GM19395 (cell line): ENCODE data around the gene FAM222A.

Source experiments
- ATAC-seq: cut with Tn5 transposase; IDR thresholded peaks from one replicate; pipeline ENCODE4 v1.9.1; 2021; ENCODE audit warnings: mild to moderate bottlenecking, moderate library complexity; ENCODE audit not compliant: unreplicated experiment

The FAM222A gene

GRCh38 chr12:109724321-109724892, 10.8 kb downstream of the FAM222A start:
- no peak for ATAC-seq

GRCh38 chr12:109725321-109726105, 11.9 kb downstream of the FAM222A start:
- no peak for ATAC-seq

DNA sequence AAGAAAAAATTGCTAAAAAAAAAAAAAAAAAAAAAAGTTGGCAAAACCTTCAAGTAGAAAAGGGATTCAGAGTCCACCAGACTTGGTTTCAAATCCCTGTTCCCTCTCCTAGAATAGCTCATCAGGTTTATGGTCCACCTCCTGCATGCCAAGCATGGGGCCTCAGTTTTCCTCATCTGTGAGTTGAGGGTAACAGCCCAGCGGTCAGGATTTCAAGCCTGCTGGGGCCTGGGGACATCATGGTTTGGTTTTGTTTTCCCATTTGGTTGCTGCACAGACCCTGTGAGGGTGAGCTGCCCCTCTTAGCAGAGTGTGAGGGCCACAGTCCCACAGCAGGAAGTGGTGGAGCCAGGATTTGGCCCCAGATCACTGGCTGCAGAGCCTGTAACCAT, 12.5 kb downstream of the FAM222A start:
- ATAC-seq, result no peak

DNA sequence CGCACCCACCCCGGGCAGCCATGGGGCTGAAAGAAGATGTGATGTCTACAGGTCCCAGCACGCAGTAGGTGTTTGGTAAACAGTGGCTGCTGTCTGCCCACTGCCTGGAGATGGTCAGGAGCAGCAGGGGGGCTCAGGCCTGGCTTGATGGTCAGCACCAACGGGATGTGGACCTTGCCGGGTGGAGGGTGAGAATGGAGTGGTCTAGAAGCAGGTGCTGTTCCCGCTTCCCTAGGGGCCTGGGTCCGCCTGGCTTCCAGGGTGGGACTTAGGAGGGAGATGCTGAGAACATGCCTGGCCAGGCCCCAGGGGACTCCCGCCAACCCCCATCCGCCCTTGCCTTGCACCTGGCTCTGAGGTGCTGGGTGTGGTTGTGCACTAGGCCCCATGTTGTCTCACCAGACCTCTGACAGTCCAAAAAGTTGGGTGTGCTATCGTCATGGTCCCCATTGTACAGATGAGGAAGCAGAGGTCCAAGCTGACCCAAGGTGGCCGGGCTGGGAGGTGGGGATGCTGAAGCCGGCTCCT, 12.9 kb downstream of the FAM222A start:
- ATAC-seq, result no peak

GRCh38 chr12:109727039-109727723, 13.6 kb downstream of the FAM222A start:
- ATAC-seq, result no peak

DNA sequence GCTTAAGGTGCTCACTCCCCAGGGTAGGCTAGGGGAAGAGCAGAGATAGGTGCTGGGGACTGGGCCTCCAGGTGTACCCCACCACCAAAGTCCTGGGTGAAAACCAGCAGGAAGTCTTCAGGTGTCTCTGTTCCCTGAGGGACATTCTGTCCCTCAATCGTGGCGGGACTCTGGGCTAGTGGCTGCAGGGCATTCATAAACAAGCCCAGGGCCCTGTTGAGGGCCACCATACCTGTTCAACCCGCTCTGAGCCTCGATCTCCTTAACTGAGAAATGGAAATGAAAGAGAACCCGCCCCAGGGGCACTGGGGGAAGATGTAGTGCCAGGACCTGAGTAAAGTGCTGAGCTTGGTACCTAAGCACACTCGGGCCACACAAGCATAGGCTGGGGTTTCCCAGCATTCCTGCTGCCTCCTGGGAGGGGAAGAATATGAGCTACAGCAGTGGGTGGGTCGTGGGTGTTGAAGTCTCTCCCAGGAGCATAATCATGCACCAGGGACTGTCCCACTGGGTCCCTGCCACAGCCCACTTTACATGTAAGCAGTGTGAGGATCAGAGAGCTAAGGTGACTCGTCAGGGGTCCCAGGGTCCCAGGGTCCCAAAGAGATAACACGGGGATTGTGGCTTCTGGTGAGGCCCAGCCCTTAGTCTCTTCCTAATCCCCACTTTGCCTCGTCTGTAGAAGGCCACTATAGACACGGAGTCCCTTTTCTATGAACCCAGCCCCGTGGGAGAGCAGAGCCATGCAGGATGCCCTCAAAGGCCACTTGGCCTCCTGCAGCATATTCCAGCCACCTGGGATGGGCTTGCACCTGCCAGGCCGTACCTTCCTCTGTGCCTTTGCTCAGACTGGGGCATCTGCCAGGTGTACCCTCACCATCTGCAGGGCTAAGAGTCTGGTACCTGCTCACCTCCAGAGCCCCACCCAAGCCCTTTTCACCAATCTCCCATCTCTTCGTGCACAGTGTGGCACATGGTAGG, 14.4 kb downstream of the FAM222A start:
- ATAC-seq, result no peak

DNA sequence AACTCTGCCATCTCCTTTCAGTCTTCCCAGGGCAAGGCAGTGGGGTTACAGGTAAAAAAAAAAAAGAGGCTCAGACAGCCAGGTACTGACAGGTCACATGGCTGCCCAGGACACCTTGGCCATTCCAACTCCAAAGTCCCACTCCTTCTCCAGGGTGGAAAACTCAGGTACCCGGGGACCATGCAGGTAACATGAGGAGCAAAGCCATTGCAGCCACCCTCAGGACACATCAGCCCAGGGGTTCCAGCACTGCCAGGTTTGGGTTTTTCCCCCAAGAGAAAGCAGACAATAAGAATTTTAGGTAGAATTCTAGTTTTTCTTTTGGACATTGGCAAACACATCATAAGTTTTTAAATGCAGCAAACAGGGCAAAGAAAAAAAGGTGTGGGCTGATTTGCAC, 15.3 kb downstream of the FAM222A start:
- no peak for ATAC-seq

- no peak for ATAC-seq
These were observed 15.8 kb downstream of the FAM222A start for GRCh38 chr12:109729371-109729781.

DNA sequence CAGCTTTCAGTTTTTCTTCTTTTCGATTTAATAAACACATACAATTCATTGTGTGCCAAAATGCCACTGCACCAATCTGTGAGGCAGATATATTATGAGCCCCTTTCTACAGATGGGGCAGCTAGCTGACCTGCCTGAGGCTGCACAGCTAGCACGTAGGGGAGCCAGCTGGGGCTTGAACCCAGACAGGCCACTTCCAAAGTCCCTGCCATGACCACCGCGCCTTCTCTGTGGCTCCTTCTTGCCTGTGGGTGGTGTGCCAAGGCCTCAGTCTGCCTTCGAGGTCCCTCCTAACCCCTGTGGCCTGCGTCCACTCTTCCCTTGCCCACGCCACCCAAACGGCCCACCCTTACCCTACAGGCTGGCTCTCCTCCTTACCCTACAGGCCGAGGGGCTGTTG, 16.2 kb downstream of the FAM222A start:
- ATAC-seq, result no peak

DNA sequence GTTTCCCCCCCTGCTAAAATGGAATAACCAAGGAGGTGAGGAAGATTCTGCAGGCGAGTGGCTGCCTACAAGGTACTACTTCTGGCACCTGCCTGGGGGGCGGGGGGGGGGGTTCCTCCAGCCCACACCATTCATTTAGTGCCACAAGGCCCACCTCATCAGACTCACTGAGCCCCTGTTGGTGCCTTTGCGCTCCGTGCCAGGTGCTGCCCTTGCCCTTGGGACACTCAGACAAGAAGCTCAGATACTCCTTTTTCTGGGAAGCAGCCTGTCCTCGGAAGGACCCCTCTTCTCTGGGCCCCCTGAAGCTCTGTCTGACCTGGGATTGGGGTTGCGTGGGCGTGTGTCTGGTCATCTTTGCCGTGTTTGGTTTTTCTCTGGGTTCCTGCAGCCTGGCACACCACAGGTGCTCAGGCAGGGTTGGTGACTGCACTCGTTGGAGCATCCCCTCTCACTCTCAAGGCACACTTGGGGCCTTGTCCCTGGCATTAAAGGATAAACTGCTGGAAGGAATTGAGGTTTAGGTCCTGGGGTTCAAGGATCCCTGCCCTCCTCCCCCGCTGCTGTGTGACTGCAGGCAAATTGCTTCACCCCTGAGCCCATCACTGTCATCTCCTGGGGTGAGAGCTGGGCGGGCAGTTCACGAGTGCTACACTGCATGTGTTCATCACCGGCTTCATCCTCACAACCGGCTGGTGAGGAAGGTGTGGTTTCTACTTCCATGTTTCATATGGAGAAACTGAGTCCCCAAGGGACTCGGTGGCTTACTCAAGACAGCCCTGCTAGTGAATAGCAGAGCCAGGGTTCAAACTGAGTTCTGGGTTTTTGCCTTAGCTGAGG, 16.9 kb downstream of the FAM222A start:
- no peak for ATAC-seq

DNA sequence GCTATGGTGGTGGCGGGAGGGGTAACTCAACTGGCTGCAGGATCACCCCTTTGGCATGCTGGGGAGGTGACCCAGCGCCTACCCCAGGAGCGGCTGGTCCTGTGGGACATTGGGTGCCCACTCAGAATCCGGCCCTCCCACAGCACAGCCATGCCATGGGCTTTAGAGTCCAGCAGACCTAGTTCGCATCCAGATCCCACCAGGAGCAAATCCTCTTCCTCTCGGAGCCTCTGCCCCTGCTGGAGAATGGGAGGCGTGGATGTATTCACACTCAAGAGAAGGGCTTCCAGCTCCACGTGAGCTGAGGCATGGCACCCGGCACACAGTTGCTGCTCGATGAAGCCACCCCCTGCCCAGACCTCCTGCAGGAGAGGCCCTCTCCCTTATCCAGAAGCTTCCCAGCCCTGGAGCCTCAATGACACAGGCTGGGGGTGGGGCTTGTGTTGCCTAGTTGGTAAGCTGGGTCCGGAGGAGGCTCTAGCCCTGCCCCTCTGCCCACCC, 17.7 kb downstream of the FAM222A start:
- ATAC-seq, result no peak

- ATAC-seq, result no peak
These were observed 18.2 kb downstream of the FAM222A start for GRCh38 chr12:109731806-109732205.

- ATAC-seq, result no peak
These were observed 19.0 kb downstream of the FAM222A start for GRCh38 chr12:109732321-109733305.

DNA sequence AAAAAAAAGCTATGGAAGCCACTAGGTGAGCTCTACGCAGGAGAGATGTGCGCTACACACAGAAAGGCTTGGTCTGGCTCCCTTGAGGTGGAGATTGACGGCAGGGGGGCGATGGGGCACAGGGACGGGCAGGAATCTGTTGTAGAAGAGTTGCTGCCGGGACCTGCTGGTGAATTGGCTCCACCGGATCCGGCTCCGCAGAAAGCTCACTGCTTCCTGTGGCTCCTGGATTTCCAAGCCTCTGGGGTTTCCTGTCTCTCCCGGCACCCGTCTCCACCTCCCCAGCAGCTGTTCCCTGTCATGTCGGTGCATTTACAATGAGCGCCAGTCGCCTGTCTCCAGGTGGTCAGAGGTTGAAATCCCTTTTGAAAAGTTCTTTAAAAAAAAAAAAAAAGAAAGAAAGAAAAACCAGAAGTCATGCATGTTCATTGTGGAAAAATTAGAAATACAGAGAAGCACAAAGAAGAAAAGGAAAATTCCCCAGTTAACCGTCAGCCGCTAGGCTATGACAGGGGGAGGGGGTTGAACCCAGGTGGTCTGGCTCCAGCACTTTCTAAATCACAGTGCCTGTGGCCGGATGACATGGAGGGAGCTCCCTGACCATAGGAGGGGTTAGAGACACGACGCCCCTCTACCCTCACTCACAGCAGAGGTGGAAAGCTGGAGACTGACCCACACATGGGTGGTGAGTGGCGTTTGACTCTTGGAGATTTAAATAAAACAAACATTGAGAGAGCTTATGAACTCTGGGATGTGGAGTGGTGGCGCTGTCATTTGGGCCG, 20.8 kb downstream of the FAM222A start:
- no peak for ATAC-seq

- ATAC-seq, result no peak
These were observed 21.5 kb downstream of the FAM222A start for GRCh38 chr12:109735051-109735521.

DNA sequence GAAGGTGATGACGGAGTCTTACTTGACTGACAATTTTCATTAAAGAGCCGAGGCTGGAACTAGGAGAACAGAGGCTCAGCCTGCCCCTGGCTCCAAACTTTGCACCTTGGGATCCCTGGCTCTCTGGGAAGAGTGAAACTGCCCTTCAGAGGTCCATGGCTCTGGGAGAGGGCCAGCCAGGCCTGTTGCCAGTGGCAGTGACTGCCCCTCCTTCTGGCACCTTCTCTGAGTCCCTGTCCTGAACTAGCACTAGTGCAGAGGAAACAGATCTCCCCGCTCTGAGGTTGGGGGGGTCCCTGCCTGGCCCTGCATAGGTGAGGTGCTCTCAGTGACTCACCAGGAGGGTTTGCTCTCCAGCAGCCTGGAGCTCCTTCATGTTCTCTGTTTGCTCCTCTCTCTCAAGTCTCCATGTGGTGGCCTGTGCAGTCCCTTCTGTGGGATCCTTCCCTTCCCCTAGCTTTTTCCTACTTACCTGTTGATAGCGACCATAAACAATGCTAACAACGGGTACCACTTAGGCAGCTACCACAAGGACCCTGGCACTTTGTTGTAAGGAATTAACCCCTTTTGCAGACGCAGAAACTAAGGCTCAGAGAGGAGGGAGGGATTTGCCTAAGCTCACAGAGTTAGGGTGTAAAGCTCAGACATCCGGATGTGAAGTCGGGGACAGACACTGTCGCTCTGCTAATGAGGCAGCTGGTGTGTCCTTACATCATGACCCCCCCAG, 22.4 kb downstream of the FAM222A start:
- ATAC-seq, result no peak
